GM19043 (cell line): ENCODE data around the gene FAM222A.

Experiments
- ATAC-seq: cut with Tn5 transposase; IDR thresholded peaks from one replicate; pipeline ENCODE4 v1.9.1; 2021; ENCODE audit warnings: low read depth; ENCODE audit not compliant: unreplicated experiment

The FAM222A gene

GRCh38 chr12:109723311-109723881 lies 9.8 kb downstream of the FAM222A start:
- no peak for ATAC-seq

- no peak for ATAC-seq
Measured at GRCh38 chr12:109724321-109724892, 10.8 kb downstream of the FAM222A start.

- no peak for ATAC-seq
Measured at GRCh38 chr12:109725321-109726105, 11.9 kb downstream of the FAM222A start.

GRCh38 chr12:109726106-109726497 lies 12.5 kb downstream of the FAM222A start:
- ATAC-seq: no peak

- ATAC-seq: no peak
Measured at GRCh38 chr12:109726511-109727038, 12.9 kb downstream of the FAM222A start.

DNA sequence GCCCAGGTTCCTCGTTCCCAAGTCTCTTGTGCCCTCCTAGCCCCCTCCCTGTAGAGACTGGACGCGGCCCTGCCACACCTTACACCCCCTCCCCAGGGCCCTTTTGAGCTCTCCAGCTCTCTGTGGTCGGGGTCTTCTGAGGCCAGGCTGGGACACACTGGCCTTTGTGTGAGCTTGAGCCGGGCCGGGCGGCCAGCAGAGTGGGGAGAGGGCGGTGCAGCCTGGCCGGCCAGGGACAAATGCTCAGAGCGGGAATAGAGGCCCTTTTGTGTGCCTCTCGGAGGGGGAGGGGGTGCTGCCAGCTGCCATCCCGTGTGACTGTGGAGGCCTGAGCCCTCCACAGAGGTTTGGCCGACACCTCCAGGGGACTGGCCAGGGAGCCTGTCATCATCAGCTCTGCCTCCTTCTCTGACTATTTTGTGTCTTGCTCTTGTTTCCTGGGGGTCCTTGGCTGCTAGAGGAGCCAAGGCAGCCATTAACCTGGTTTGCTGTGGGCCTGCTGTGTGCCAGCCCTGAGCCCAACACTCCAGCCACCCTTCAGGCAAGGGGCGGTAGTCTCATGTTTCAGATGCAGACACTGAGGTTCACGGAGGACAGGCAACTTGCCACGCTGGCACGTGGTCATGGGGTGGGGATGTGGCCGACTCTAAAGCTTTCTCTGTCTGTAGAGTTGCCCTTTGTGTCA lies 13.6 kb downstream of the FAM222A start:
- no peak for ATAC-seq

DNA sequence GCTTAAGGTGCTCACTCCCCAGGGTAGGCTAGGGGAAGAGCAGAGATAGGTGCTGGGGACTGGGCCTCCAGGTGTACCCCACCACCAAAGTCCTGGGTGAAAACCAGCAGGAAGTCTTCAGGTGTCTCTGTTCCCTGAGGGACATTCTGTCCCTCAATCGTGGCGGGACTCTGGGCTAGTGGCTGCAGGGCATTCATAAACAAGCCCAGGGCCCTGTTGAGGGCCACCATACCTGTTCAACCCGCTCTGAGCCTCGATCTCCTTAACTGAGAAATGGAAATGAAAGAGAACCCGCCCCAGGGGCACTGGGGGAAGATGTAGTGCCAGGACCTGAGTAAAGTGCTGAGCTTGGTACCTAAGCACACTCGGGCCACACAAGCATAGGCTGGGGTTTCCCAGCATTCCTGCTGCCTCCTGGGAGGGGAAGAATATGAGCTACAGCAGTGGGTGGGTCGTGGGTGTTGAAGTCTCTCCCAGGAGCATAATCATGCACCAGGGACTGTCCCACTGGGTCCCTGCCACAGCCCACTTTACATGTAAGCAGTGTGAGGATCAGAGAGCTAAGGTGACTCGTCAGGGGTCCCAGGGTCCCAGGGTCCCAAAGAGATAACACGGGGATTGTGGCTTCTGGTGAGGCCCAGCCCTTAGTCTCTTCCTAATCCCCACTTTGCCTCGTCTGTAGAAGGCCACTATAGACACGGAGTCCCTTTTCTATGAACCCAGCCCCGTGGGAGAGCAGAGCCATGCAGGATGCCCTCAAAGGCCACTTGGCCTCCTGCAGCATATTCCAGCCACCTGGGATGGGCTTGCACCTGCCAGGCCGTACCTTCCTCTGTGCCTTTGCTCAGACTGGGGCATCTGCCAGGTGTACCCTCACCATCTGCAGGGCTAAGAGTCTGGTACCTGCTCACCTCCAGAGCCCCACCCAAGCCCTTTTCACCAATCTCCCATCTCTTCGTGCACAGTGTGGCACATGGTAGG lies 14.4 kb downstream of the FAM222A start:
- no peak for ATAC-seq

DNA sequence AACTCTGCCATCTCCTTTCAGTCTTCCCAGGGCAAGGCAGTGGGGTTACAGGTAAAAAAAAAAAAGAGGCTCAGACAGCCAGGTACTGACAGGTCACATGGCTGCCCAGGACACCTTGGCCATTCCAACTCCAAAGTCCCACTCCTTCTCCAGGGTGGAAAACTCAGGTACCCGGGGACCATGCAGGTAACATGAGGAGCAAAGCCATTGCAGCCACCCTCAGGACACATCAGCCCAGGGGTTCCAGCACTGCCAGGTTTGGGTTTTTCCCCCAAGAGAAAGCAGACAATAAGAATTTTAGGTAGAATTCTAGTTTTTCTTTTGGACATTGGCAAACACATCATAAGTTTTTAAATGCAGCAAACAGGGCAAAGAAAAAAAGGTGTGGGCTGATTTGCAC lies 15.3 kb downstream of the FAM222A start:
- no peak for ATAC-seq

GRCh38 chr12:109729371-109729781 lies 15.8 kb downstream of the FAM222A start:
- no peak for ATAC-seq

DNA sequence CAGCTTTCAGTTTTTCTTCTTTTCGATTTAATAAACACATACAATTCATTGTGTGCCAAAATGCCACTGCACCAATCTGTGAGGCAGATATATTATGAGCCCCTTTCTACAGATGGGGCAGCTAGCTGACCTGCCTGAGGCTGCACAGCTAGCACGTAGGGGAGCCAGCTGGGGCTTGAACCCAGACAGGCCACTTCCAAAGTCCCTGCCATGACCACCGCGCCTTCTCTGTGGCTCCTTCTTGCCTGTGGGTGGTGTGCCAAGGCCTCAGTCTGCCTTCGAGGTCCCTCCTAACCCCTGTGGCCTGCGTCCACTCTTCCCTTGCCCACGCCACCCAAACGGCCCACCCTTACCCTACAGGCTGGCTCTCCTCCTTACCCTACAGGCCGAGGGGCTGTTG lies 16.2 kb downstream of the FAM222A start:
- ATAC-seq: no peak

GRCh38 chr12:109730306-109731145 lies 16.9 kb downstream of the FAM222A start:
- ATAC-seq: no peak

- ATAC-seq: no peak
Measured at GRCh38 chr12:109731231-109731731, 17.7 kb downstream of the FAM222A start.

DNA sequence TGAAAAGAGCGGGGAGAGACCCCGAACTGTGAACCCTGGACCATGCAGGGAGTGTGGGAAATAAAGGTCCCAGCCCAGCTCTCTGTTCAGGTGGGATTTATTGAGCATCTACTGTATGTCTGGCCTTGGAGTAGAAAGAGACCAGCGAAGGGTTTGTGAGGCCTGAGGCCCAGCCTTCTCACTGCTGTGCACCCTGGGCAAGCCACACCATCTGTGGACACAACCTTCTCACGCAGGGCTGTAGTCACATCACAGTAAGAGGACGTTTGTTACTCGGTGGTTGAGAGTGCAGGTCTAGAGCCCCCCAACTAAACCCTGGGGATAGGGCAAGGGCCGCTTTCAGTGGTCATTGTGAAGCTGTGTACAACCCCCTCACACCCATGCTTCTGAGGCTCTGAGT lies 18.2 kb downstream of the FAM222A start:
- no peak for ATAC-seq

GRCh38 chr12:109732321-109733305 lies 19.0 kb downstream of the FAM222A start:
- ATAC-seq: no peak

DNA sequence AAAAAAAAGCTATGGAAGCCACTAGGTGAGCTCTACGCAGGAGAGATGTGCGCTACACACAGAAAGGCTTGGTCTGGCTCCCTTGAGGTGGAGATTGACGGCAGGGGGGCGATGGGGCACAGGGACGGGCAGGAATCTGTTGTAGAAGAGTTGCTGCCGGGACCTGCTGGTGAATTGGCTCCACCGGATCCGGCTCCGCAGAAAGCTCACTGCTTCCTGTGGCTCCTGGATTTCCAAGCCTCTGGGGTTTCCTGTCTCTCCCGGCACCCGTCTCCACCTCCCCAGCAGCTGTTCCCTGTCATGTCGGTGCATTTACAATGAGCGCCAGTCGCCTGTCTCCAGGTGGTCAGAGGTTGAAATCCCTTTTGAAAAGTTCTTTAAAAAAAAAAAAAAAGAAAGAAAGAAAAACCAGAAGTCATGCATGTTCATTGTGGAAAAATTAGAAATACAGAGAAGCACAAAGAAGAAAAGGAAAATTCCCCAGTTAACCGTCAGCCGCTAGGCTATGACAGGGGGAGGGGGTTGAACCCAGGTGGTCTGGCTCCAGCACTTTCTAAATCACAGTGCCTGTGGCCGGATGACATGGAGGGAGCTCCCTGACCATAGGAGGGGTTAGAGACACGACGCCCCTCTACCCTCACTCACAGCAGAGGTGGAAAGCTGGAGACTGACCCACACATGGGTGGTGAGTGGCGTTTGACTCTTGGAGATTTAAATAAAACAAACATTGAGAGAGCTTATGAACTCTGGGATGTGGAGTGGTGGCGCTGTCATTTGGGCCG lies 20.8 kb downstream of the FAM222A start:
- ATAC-seq: no peak

DNA sequence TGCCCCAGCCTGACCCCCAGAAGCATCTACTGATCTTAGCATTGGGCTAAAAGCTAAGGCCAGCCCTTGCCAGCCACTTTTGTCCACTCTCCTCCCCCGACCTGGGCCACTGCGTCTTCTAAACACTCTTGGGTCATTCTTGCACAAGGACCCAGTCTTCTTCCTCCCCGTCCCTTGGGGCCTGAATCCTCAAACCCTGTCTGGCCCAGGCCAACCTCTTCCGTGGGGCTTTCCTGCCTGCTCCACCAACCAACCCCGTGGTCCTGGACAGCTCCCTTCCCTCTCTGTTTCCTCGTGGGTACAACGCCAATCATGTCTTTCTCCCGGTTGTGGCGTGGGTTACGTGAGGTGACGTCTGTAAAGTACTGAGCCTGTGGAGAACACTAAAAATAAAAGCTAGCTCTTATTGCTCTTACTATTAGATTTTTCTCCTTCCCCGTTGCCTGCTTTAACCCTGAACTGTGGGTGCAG lies 21.5 kb downstream of the FAM222A start:
- ATAC-seq: no peak
